Epithelial cell of prostate (primary cell): ENCODE data around the gene KRTAP3-1.
"Not testable (repeated sequence)": the region's sequence is repeated elsewhere in the genome, so short reads cannot be mapped to it uniquely, and the experiment has no call there.

Experiments
- DNase-seq: peaks from one replicate; pipeline ENCODE4 v3.0.0-alpha.2; 2011; ENCODE audit warnings: low read depth, low spot score
- H3K27ac ChIP-seq: fragments of 450-650 bp; 2 replicates; pipeline ENCODE4 v1.5.1; 2017; ENCODE audit warnings: mild to moderate bottlenecking

KRTAP3-1 gene

DNA sequence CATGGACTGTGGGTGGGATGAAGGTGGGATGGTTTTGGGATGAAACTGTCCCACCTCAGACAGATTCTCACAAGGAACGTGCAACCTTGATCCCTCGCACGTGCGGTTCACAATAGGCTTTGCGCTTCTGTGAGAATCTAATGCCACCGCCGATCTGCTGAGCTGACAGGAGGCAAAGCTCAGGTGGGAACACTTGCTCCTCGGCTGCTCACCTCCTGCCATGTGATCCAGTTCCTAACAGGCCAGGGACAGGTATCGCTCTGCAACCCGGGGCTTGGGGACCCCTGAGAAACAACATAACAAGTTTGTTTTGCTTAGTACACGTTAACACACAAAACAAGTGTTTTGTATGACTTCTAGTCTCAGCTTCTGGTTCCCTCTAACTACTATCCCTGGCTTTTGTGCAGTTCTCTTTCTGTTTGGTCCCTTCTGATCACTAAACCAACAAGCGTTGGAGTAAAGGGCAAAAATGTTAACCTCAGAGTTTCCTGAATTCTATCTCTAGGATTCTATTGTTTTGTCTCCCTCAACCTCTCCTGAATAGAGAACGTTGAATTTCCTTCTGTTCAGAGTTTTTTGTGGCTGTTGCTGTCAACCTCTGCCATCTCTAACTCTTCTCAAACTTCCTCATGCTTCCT, 7.8 kb upstream of the KRTAP3-1 start:
- H3K27ac ChIP-seq = no peak overlapping the region
- DNase-seq = no peak

DNA sequence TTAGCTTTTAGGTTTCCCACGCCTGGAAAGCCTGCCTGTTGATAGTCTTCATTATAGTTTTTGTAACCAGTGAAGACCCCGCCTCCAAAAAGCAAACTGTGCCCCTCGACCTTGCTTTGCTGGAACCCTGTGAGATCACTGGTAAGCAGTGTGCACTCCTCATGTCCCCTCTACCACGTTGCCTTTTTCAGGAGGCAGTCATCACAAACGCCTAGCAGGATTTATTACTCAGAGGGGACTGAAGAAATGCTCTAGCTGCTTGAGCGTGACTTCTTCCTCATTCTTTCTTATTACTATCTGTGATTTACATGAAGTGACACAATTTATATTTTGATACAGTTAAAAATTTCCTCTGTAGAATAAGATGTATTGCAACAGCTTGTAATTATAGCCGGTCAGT, 6.5 kb upstream of the KRTAP3-1 start:
- no peak for DNase-seq
- H3K27ac ChIP-seq = no peak overlapping the region

DNA sequence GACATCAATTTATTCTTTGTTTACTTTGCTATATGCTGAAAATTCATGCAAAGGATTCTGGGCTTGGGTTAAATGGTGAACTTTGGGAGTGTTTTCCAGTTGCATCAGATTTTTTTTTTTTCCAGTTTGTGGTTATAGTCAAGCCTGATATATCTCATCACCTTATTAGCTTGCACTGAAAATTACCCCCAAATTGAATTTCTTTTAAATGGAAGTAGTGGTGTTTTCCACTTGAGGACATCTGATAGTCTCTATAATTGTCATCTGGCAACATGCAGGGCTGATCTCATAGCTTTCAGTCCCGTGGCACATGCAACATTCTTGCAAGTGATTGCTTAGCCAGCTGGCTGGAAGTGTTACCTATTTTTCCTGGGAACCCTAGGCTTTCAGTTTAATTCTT, 4.7 kb upstream of the KRTAP3-1 start:
- no peak for DNase-seq
- H3K27ac ChIP-seq = no peak overlapping the region

DNA sequence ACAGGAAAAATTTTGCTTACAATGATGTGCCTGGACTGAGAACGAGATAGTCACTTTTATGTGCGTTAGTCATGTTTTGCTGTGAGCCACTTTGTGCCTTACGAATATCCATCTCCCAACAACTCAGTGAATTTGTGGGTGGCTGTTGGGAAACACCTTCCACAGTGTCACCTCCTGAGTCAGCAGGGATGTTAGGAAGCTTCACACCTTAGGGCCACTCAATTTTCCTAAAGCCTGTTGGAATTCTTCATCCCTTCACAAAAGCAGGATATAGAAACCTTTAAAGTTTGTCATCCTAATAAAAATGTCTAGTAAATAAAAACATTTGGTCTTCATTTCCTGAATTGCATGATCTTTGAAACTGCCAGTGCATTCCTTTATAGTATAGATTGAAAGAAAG, 4.3 kb upstream of the KRTAP3-1 start:
- DNase-seq = no peak
- H3K27ac ChIP-seq = no peak overlapping the region

GRCh38 chr17:41012326-41013120, 3.6 kb upstream of the KRTAP3-1 start:
- H3K27ac ChIP-seq = no peak overlapping the region
- no peak for DNase-seq

- no peak for DNase-seq
- H3K27ac ChIP-seq = no peak overlapping the region
Observed at GRCh38 chr17:41010441-41010840, 1.5 kb upstream of the KRTAP3-1 start.

DNA sequence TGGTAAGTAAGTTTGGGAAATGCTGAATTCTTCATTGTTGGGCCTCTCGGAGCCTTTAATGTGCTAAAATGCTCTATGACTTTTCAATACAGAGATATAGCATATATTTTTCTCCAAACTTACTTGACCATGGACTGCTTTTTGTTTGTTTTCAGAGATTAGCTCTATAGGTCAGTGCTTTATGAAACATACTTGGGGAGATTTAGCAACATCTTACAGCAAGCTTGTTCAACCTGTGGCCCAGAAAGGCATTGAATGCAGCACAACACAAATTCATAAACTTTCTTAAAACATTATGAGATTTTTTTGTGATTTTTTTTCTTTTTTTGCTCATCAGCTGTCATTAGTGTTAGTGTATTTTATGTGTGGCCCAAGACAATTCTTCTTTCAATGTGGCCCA, 1.0 kb upstream of the KRTAP3-1 start:
- H3K27ac ChIP-seq = no peak overlapping the region
- DNase-seq = no peak

GRCh38 chr17:41009301-41009760, 403 bp upstream of the KRTAP3-1 start:
- H3K27ac ChIP-seq = no peak overlapping the region
- no peak for DNase-seq

- H3K27ac ChIP-seq = no peak overlapping the region
- DNase-seq = no peak
Observed at GRCh38 chr17:41004397-41004796, 4.5 kb downstream of the KRTAP3-1 start.

DNA sequence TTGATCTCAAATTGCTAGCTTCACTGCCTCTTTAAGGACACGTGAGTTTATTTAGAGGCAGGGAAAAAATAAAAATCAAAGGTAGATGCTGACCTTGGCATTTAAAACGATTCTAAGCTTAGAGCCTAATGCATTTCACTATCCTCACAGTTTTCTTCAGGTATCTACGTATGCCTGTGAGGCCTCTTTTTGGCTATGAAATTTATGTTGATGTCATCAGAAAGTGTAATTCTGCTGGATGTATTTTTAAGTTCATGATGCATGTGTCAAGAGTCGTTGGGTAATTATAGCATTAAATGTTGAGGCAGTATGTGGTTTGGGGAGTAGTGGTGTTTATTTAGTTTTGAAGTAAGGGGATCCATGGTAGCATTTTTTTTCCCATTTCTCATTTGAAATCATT, 5.0 kb downstream of the KRTAP3-1 start:
- H3K27ac ChIP-seq = no peak overlapping the region
- DNase-seq = no peak

GRCh38 chr17:41002814-41003213, 6.1 kb downstream of the KRTAP3-1 start:
- peak overlapping the region; percentile 32 for H3K27ac ChIP-seq
- no peak for DNase-seq

GRCh38 chr17:41001795-41002194, 7.1 kb downstream of the KRTAP3-1 start:
- H3K27ac ChIP-seq = no peak overlapping the region
- no peak for DNase-seq

DNA sequence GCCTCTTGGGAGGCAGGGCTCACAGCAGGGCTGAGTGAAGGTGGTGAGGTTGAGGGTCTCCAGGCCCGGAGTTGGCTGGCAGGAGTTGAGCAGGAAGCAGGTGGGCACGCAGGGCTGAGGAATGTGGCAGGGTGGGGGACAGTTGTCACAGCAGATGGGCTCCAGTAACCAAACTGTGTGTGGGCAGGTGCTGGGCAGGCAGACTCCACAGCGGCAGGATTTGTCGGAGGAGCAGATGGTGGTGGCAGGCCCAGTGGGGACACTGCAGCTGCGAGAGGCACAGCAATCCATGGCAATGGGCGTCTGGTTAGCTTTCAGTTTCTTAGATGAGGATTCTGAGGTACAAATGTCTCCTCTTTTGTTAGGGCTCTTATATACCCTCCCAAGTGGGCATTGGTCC, 9.4 kb downstream of the KRTAP3-1 start, which contains the start of gene KRTAP3-2:
Gene KRTAP3-2 (minus strand): TSS at position 344 of the 400 bp plus-strand sequence. CDS start 53 bp downstream, at position 291.
- DNase-seq, H3K27ac ChIP-seq: not testable (repeated sequence)

DNA sequence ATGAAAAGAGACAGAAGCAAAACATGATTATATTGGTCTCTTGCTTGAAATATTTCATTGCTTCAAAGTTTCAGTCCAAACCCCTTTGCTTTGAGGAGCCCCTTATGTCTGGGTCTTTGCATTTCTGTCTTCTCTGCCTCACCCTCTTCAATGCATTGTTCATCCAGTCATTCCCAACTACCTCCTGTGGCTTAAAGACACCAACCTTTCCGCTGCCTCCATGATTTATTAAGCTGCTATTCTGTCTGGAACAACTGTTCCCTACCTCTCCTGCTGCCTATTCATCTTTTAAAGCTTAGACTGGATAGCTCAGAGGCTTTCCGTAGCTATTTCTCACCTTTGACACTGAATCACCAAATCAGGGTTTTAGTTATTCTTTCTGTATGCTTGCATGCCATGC, 11.6 kb downstream of the KRTAP3-1 start:
- no peak overlapping the region for H3K27ac ChIP-seq
- no peak for DNase-seq

DNA sequence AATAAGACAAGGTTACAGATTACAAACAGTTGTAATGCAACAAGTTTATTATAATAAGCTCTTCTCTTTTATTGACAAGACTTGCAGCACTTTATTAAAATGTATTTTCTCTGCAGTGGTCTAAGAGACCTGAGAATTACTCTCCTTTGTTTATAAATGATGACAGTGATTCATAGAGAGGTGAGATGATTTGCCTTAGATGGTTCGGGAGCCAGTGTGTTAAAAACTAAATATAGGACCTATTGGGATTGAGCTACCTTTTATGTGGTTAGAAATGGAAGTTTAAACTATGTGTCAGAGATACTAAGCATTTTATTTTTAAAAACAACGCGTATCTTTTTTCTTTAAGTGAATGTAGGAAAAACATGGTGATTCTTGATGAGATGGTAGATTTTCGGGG, 12.1 kb downstream of the KRTAP3-1 start:
- DNase-seq = no peak
- H3K27ac ChIP-seq = no peak overlapping the region

- no peak overlapping the region for H3K27ac ChIP-seq
- DNase-seq = no peak
Observed at GRCh38 chr17:40995116-40995515, 13.8 kb downstream of the KRTAP3-1 start.

DNA sequence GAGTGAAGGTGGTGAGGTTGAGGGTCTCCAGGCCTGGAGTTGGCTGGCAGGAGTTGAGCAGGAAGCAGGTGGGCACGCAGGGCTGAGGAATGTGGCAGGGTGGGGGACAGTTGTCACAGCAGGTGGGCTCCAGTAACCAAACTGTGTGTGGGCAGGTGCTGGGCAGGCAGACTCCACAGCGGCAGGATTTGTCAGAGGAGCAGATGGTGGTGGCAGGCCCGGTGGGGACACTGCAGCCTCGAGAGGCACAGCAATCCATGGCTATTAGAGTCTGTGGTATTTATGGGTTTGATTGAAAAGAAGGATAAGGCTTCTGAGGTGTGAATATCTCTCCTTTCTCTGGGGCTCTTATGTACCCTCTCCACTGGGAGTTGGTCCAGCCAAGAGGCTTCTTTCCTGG, 15.1 kb downstream of the KRTAP3-1 start, which contains the start of gene KRTAP3-3:
Gene KRTAP3-3 (minus strand): TSS at position 326 of the 400 bp plus-strand sequence. CDS start 67 bp downstream, at position 259.
- no peak within 1 kb of the TSS for H3K27ac ChIP-seq
- no peak for DNase-seq

DNA sequence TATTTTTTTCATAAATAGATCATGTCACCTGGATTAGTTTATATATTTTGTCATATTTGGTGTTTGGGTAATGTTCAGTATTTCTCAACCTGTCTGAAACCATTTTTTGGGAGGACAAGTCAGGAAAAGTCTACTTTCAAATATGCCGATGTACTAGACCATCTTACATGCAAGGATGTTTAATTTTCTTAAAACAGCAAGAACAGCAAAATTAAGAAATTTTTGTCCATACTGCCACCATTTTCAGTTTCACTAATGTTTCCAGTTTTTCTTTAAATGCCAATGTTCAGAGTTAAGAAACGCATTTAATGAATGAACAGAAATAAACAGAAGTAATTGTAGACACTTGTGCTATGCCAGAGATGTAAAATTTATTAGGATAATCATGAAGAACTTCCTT, 15.8 kb downstream of the KRTAP3-1 start:
- H3K27ac ChIP-seq = no peak overlapping the region
- DNase-seq = no peak

- DNase-seq = no peak
- no peak overlapping the region for H3K27ac ChIP-seq
Observed at GRCh38 chr17:40992666-40993065, 16.3 kb downstream of the KRTAP3-1 start.

GRCh38 chr17:40986920-40987319, 22.0 kb downstream of the KRTAP3-1 start:
- H3K27ac ChIP-seq = no peak overlapping the region
- no peak for DNase-seq

DNA sequence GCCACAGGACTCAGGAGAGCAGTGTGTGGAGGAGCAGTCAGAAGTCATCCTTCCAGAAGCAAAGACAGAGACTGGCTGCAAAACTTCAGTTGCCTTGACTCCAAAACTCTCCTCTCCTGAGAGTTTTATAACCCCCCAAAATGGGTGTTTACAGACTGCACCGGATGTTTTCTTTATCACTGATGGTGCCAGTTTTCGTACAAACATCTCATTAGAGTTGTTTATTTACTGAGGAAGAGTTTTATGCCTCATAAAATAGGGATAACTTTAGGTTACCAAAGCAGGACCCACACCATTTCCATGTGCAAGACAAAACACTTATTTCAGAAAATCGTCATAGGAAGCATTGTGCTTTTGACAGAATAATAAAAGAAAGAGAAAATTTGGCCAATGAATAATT, 24.7 kb downstream of the KRTAP3-1 start, which contains the start of gene KRT40:
Gene KRT40 (minus strand): TSS at position 101 of the 400 bp plus-strand sequence. CDS start 53 bp downstream, at position 48.
- DNase-seq = no peak
- no peak within 1 kb of the TSS for H3K27ac ChIP-seq
